Fibroblast of lung (primary cell): Measurements from ENCODE around the gene FAF2.

Experiments used
- CTCF ChIP-seq, 2 donors: IDR thresholded peaks in 1 of 2; conservative IDR thresholded peaks in 1 of 2; 1 replicate in 1 of 2; 2 replicates in 1 of 2; pipeline ENCODE4 v1.5.1; 2011 to 2012; ENCODE audit warnings: low read length in 2 of 2, control low read depth in 1 of 2, inconsistent platforms in 1 of 2, low read depth in 1 of 2, mild to moderate bottlenecking in 1 of 2
- EZH2 ChIP-seq: IDR thresholded peaks from 2 replicates; pipeline ENCODE4 v1.5.1; 2012; ENCODE audit warnings: low read length, control low read depth, mild to moderate bottlenecking; ENCODE audit errors: missing control alignments

GRCh38 chr5:176507911-176508310 lies 59.7 kb downstream of the FAF2 start:
- TF ChIP-seq CTCF (conservative IDR thresholded peaks at IDR 0.05 in 1 of 2, IDR thresholded peaks at IDR 0.05 in 1 of 2; ENCODE audit: low read depth in 1 of 2, low read length in 2 of 2): no peak
- no peak for TF ChIP-seq EZH2
